Left colon (tissue), 2 donors: ENCODE measurements around the gene NEK8. TPM values are rescaled to one million over a fixed set of nuclear protein-coding genes. Genes with fewer than 3 reads are reported as not detected.
"Not testable (repeated sequence)": the region's sequence is repeated elsewhere in the genome, so short reads cannot be mapped to it uniquely, and the experiment has no call there.

ENCODE experiments used
- ATAC-seq: fragments of 200-7000 bp; cut with Tn5 transposase; one replicate; pipeline ENCODE4 v1.9.1; 2020; ENCODE audit warnings: mild to moderate bottlenecking, moderate library complexity
- DNase-seq, 2 donors: peaks; one replicate each; pipeline ENCODE4 v3.0.0-alpha.2; 2020
- intact Hi-C, 2 donors: fragments of 100-400 bp; cut with DNase I in 1 of 2; cut with micrococcal nuclease in 1 of 2; formaldehyde crosslinking; loops; one replicate each; pipeline versions ENCODE4 v1.11.2 to v1.14.0; 2022; cut with DNase I, micrococcal nuclease
- total RNA-seq, 2 donors: library from RNA; stranded (reverse); fragmentation: NEBNext Ultra II Directional; extraction: Animal tissue kit (Norgen Biotek cat#: 25700); gene quantifications; one replicate each; pipeline ENCODE4 v1.2.1, GENCODE V29; 2021
- donor health status: DM: no; HTN: no; CAD: no.
- donor health status: DM: yes; HTN: yes; CAD: no.

Gene NEK8
- total RNA-seq, 2 donors from 2014 or later: 5.6 to 5.7 TPM

DNA sequence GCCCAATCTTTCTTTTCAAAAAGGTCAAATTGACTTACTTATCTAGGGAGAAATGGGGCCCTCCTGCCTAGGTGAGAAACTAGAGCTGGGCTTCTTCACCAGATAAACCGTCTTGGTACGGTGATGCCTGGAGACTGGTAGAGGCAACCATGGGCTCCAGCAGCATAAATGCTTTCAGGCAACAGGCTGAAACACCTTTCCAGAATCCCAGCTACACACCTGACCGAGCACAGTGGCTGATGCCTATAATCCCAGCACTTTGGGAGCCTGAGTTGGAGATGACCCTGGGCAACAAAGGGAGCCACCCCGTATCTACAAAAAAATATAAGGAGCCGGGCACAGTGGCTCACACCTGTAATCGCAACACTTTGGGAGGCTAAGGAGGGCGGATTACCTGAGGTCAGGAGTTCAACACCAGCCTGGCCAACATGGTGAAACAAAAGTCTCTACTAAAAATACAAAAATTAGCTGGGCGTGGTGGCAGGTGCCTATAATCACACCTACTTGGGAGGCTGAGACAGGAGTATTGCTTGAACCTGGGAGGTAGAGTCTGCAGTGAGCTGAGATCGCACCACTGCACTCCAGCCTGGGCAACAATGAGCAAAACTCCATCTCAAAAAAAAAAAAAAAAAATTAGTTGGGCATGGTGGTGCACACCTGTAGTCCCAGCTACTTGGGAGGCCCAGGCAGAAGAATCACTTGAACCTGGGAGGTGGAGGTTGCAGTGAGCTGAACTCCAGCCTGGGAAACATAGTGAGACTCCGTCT lies 23.2 kb downstream of the NEK8 start:
- ATAC-seq: no peak
- DNase-seq: no peak
- intact Hi-C loops: loop anchor here in 1 of 2 donors (10.0 kb wide), 1 partner anchor 163 kb away; no protein-coding TSS in a partner anchor

GRCh38 chr17:28755486-28755885 lies 26.9 kb downstream of the NEK8 start:
- ATAC-seq (no peak), DNase-seq (no peak)
- intact Hi-C loops: loop anchor here in 1 of 2 donors (10.0 kb wide), 1 partner anchor 159 kb away; no protein-coding TSS in a partner anchor

DNA sequence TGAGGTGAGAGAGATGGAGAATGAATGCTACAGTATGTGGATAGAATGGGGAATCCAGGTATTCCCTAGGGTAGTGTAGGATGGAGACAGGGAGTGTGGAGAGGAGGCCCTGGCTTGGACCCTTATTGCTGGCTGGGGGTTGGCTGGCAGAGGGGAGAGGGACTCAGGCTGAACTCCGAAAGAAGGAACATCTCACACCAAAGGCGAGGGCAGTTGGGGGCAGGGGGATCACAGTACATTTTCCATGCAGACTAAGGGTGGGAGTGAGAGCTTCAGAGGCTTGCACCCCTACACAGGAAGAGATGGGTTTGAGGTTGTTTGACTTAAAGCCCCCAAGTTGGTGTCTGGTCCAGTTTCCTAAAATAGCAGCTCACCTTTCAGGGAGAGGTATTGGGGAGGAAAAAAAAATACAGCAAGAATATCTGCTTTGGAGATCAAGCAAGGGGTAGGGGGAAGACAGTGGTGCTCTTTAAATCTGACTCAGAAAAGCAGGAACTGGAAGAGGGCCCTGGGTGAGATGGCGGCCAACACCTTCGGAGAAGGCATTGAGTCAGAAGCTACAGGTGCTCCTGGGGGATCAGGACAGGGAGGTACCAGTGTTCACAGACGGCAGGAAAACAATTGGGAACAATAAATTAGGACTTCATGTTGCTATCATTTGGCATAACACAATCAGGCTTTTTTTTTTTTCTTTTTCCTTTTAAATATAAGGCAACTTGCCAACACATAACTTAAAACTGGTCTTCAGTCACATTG lies 27.6 kb downstream of the NEK8 start:
- DNase-seq (no peak), ATAC-seq (no peak)
- intact Hi-C loops: loop anchor here in 1 of 2 donors (10.0 kb wide), 1 partner anchor 159 kb away; no protein-coding TSS in a partner anchor

- no peak for ATAC-seq
- intact Hi-C loops: loop anchor here in 1 of 2 donors (10.0 kb wide), 1 partner anchor 156 kb away; no protein-coding TSS in a partner anchor
- no peak for DNase-seq
These were observed 30.0 kb downstream of the NEK8 start for GRCh38 chr17:28758411-28759121.

DNA sequence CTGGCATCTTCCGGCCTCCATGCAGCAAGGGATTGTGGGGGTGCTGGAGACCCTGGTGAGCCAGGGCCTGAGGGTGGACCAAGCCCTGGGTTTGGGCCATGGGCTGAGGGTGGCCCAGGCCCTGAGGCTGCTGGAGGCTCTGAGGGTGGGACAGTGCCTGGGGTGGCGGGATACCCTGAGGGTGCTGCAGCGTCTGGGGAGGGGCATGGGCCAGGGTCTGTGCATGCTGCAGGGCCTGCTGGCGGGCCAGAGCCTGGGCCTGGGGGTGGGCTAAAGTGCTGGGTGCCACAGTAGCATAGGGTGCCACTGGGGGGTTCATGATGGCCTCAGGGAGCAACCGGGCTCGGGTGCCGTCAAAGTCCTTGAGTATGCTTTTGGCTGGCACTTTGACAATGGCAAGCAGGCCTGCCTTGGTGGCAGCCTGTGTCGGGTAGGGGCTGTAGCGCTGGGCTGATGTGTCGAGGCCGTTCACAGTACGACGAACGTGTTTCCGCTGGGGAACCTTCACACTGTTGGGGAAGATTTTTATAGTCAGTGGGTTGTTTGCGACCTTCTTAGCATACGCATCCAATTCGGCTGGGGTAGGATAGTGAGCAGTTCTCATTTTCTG lies 30.8 kb downstream of the NEK8 start:
- DNase-seq (no peak), ATAC-seq (no peak)
- intact Hi-C loops: loop anchor here in 1 of 2 donors (10.0 kb wide), 1 partner anchor 155 kb away; no protein-coding TSS in a partner anchor

GRCh38 chr17:28760601-28761562 lies 32.3 kb downstream of the NEK8 start:
- DNase-seq: peak; percentile 65 to 77
- intact Hi-C loops: loop anchor here in 1 of 2 donors (10.0 kb wide), 2 partner anchors 134 to 164 kb away; partner anchors contain the start of gene FLOT2
- ATAC-seq: peak; percentile 74

- intact Hi-C loops: loop anchor here in 1 of 2 donors (10.0 kb wide), 2 partner anchors 132 to 162 kb away; partner anchors contain the start of gene FLOT2
- ATAC-seq: peak; percentile 11
- no peak for DNase-seq
These were observed 34.7 kb downstream of the NEK8 start for GRCh38 chr17:28763137-28763799.

DNA sequence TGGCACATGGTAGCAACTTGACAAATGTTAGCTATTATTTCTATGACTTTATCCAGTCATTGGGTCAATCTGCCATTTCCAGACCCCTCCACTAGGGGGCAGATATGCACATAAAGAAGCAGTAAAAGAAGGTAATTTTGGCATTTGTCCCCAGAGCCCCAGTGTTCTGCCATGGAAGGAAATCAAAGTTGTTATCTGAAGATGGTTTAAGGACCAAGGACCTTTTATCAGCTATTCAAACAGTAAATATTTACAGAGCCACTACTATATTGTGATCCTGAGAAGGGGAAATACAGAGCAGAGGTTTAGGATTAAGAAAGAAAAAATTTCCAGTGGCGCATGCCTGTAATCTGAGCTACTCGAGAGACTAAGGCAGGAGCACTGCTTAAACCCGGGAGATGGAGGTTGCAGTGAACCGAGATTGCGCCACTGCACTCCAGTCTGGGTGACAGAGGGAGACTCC lies 35.2 kb downstream of the NEK8 start:
- peak; percentile 63 to 85 for DNase-seq
- ATAC-seq: peak; percentile 48
- intact Hi-C loops: loop anchor here in 1 of 2 donors (10.0 kb wide), 2 partner anchors 131 to 161 kb away; partner anchors contain the start of gene FLOT2

DNA sequence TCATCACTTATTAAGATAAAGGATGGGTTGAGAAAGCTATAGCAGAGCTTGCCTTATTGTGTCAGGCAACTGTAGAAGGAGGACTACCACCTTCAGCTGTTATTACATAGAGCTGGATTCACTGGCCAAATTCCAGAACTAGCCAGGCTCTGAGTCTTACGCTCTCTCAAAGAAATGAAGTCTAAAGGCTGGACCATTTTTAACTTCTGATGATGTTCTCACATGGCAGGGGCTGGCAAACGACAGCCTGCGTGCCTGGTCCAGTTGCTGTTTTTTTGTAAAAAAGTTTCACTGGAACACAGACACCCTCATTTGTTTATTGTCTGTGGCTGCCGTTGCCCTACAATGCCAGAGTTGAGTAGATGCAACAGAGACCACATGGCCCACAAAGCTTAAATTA lies 36.5 kb downstream of the NEK8 start:
- ATAC-seq: no peak

GRCh38 chr17:28773736-28774135 lies 45.1 kb downstream of the NEK8 start:
- ATAC-seq (no peak), DNase-seq (no peak)
- intact Hi-C loops: no loop called here

More for the DNA sequence above, 36.5 kb downstream of the NEK8 start:
- no peak for DNase-seq
- intact Hi-C loops: loop anchor here in 1 of 2 donors (10.0 kb wide), 2 partner anchors 130 to 160 kb away; partner anchors contain the start of gene FLOT2

GRCh38 chr17:28774206-28774605 lies 45.6 kb downstream of the NEK8 start:
- intact Hi-C loops: no loop called here
- DNase-seq (no peak), ATAC-seq (no peak)

GRCh38 chr17:28777178-28777577 lies 48.6 kb downstream of the NEK8 start:
- ATAC-seq (no peak), DNase-seq (no peak)
- intact Hi-C loops: no loop called here

- ATAC-seq, intact Hi-C loops, DNase-seq: not testable (repeated sequence)
These were observed 51.0 kb downstream of the NEK8 start for GRCh38 chr17:28779601-28780000.

- ATAC-seq (no peak), DNase-seq (no peak)
- intact Hi-C loops: no loop called here
These were observed 54.6 kb downstream of the NEK8 start for GRCh38 chr17:28783161-28783560.

GRCh38 chr17:28788100-28788499 lies 59.5 kb downstream of the NEK8 start:
- no peak for ATAC-seq
- intact Hi-C loops: no loop called here

More at GRCh38 chr17:28788100-28788499, 59.5 kb downstream of the NEK8 start:
- DNase-seq: no peak
